Activated naive CD8-positive, alpha-beta T cell (primary cell): ENCODE data around the gene EXOSC5.
"Not testable (repeated sequence)": the region's sequence is repeated elsewhere in the genome, so short reads cannot be mapped to it uniquely, and the experiment has no call there.

Source experiments
- H3K27ac Mint-ChIP-seq: one replicate; pipeline ENCODE4 v1.8.0; 2021; ENCODE audit warnings: mixed read lengths
- H3K27me3 Mint-ChIP-seq: one replicate; pipeline ENCODE4 v1.8.0; 2021; ENCODE audit warnings: mixed read lengths
- H3K36me3 Mint-ChIP-seq: one replicate; pipeline ENCODE4 v1.8.0; 2021; ENCODE audit warnings: mixed read lengths
- H3K4me1 Mint-ChIP-seq: one replicate; pipeline ENCODE4 v1.8.0; 2021; ENCODE audit warnings: low read depth, mixed read lengths
- H3K4me3 Mint-ChIP-seq: one replicate; pipeline ENCODE4 v1.8.0; 2021; ENCODE audit warnings: mild to moderate bottlenecking, mixed read lengths
- H3K9me3 Mint-ChIP-seq: one replicate; pipeline ENCODE4 v1.8.0; 2021; ENCODE audit warnings: low read depth, mixed read lengths

The EXOSC5 gene

GRCh38 chr19:41397086-41398049 lies at the start of gene EXOSC5, which contains the start of gene BCKDHA:
TSS of gene EXOSC5 (minus strand) at chr19:41397359. CDS start at chr19:41397328, 31 bp downstream.
TSS of gene BCKDHA (plus strand) at chr19:41397818. CDS start at chr19:41397828, 10 bp downstream.
- H3K27ac Mint-ChIP-seq, result peak within 1 kb of the TSS; percentile 100
- peaks cover 37% of the 10 kb centered on the region for H3K4me1 Mint-ChIP-seq
- peaks cover 5% of the 10 kb centered on the region for H3K36me3 Mint-ChIP-seq
- H3K4me3 Mint-ChIP-seq, result peak within 1 kb of the TSS; percentile 99
- H3K9me3 Mint-ChIP-seq, result no peaks in the 10 kb centered on the region
- H3K27me3 Mint-ChIP-seq, result no peaks in the 10 kb centered on the region

- Mint-ChIP-seq H3K9me3 (no peaks in the 10 kb centered on the region), H3K4me1 (peaks cover 7% of the 10 kb centered on the region), H3K4me3 (no peak overlapping the region), H3K36me3 (no peaks in the 10 kb centered on the region), H3K27ac (no peak overlapping the region), H3K27me3 (no peaks in the 10 kb centered on the region)
Measured at GRCh38 chr19:41445575-41445974, 48.4 kb upstream of the EXOSC5 start.

GRCh38 chr19:41443813-41444455 lies 46.8 kb upstream of the EXOSC5 start:
- no peaks in the 10 kb centered on the region for H3K27me3 Mint-ChIP-seq
- no peaks in the 10 kb centered on the region for H3K9me3 Mint-ChIP-seq
- no peak overlapping the region for H3K4me3 Mint-ChIP-seq
- peaks cover 2% of the 10 kb centered on the region for H3K4me1 Mint-ChIP-seq
- H3K36me3 Mint-ChIP-seq, result no peaks in the 10 kb centered on the region
- no peak overlapping the region for H3K27ac Mint-ChIP-seq

GRCh38 chr19:41442473-41443355 lies 45.6 kb upstream of the EXOSC5 start, which contains the start of gene ERICH4:
TSS of gene ERICH4 (plus strand) at chr19:41443156. CDS start at chr19:41443170, 14 bp downstream.
- no peaks in the 10 kb centered on the region for H3K9me3 Mint-ChIP-seq
- no peaks in the 10 kb centered on the region for H3K27me3 Mint-ChIP-seq
- H3K27ac Mint-ChIP-seq, result peak within 1 kb of the TSS; percentile 2
- no peak within 1 kb of the TSS for H3K4me3 Mint-ChIP-seq
- peaks cover 8% of the 10 kb centered on the region for H3K4me1 Mint-ChIP-seq
- no peaks in the 10 kb centered on the region for H3K36me3 Mint-ChIP-seq

GRCh38 chr19:41441321-41441945 lies 44.3 kb upstream of the EXOSC5 start:
- no peaks in the 10 kb centered on the region for H3K9me3 Mint-ChIP-seq
- no peaks in the 10 kb centered on the region for H3K36me3 Mint-ChIP-seq
- no peaks in the 10 kb centered on the region for H3K27me3 Mint-ChIP-seq
- peaks cover 9% of the 10 kb centered on the region for H3K4me1 Mint-ChIP-seq
- no peak overlapping the region for H3K4me3 Mint-ChIP-seq
- no peak overlapping the region for H3K27ac Mint-ChIP-seq

GRCh38 chr19:41439441-41440222 lies 42.5 kb upstream of the EXOSC5 start, which contains the start of gene DMAC2:
TSS of gene DMAC2 (minus strand) at chr19:41439912. CDS start at chr19:41439899, 13 bp downstream.
- Mint-ChIP-seq H3K9me3 (no peaks in the 10 kb centered on the region), H3K36me3 (no peaks in the 10 kb centered on the region), H3K27ac (no peak within 1 kb of the TSS), H3K4me1 (peaks cover 9% of the 10 kb centered on the region), H3K4me3 (no peak within 1 kb of the TSS), H3K27me3 (no peaks in the 10 kb centered on the region)

- peaks cover 11% of the 10 kb centered on the region for H3K4me1 Mint-ChIP-seq
- no peaks in the 10 kb centered on the region for H3K9me3 Mint-ChIP-seq
- H3K4me3 Mint-ChIP-seq, result no peak overlapping the region
- H3K36me3 Mint-ChIP-seq, result no peaks in the 10 kb centered on the region
- H3K27ac Mint-ChIP-seq, result peak overlapping the region; percentile 50
- H3K27me3 Mint-ChIP-seq, result no peaks in the 10 kb centered on the region
Measured at GRCh38 chr19:41437944-41438574, 40.9 kb upstream of the EXOSC5 start.

GRCh38 chr19:41436674-41436951 lies 39.5 kb upstream of the EXOSC5 start:
- H3K27ac Mint-ChIP-seq, result no peak overlapping the region

GRCh38 chr19:41435936-41436673 lies 38.9 kb upstream of the EXOSC5 start:
- no peaks in the 10 kb centered on the region for H3K9me3 Mint-ChIP-seq
- H3K36me3 Mint-ChIP-seq, result peaks cover 4% of the 10 kb centered on the region
- no peak overlapping the region for H3K27ac Mint-ChIP-seq
- H3K27me3 Mint-ChIP-seq, result no peaks in the 10 kb centered on the region
- peaks cover 11% of the 10 kb centered on the region for H3K4me1 Mint-ChIP-seq
- H3K4me3 Mint-ChIP-seq, result no peak overlapping the region

More at GRCh38 chr19:41436674-41436951, 39.5 kb upstream of the EXOSC5 start:
- Mint-ChIP-seq H3K4me1 (peaks cover 11% of the 10 kb centered on the region), H3K36me3 (peaks cover 4% of the 10 kb centered on the region), H3K4me3 (no peak overlapping the region), H3K27me3 (no peaks in the 10 kb centered on the region), H3K9me3 (no peaks in the 10 kb centered on the region)

GRCh38 chr19:41435376-41435775 lies 38.2 kb upstream of the EXOSC5 start:
- not testable (repeated sequence) for H3K36me3 Mint-ChIP-seq, H3K9me3 Mint-ChIP-seq, H3K27me3 Mint-ChIP-seq, H3K27ac Mint-ChIP-seq, H3K4me3 Mint-ChIP-seq
- H3K4me1 Mint-ChIP-seq, result peaks cover 13% of the 10 kb centered on the region

- Mint-ChIP-seq H3K27ac (no peak overlapping the region), H3K9me3 (no peaks in the 10 kb centered on the region), H3K4me1 (peaks cover 13% of the 10 kb centered on the region), H3K36me3 (peaks cover 4% of the 10 kb centered on the region), H3K4me3 (no peak overlapping the region), H3K27me3 (no peaks in the 10 kb centered on the region)
Measured at GRCh38 chr19:41434450-41434849, 37.3 kb upstream of the EXOSC5 start.

- no peak overlapping the region for H3K27ac Mint-ChIP-seq
- peaks cover 16% of the 10 kb centered on the region for H3K4me1 Mint-ChIP-seq
- H3K4me3 Mint-ChIP-seq, result no peak overlapping the region
- H3K27me3 Mint-ChIP-seq, result no peaks in the 10 kb centered on the region
- no peaks in the 10 kb centered on the region for H3K9me3 Mint-ChIP-seq
- peaks cover 4% of the 10 kb centered on the region for H3K36me3 Mint-ChIP-seq
Measured at GRCh38 chr19:41433171-41433570, 36.0 kb upstream of the EXOSC5 start.
